GOT3 (cell line): ENCODE measurements around the gene MTCL1.

Experiments
- DNase-seq: peaks from one replicate; lab custom pipeline; 2025; ENCODE audit warnings: mixed read lengths; lab: John Stamatoyannopoulos, UW

Gene MTCL1

DNA sequence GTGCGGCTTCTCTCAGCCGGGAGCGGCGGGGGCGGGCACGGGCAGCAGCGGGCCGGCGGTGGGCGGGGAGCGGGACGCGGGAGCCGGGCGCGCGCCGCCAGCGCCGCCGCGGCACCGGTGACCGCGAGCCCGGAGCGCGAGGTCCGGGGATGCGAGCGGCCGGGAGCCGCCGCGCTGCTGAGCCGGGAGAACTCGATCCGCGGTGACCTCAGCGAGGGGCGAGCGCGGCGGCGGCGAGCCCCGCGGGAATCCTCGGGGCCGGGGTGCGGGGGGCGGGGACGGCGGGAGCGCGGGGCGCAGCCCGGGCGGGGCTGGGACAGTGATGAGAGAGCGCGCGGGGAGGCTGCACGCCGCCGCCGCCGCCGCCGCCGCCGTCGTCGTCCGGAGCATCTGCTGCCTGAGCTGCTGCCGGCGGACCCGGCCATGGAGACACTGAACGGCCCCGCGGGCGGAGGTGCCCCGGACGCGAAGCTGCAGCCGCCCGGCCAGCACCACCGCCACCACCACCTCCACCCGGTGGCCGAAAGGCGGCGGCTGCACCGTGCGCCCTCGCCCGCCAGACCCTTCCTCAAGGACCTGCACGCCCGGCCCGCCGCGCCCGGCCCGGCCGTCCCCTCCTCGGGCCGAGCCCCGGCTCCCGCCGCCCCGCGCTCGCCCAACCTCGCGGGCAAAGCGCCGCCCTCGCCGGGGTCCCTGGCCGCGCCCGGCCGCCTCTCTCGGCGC lies at the start of gene MTCL1:
MTCL1 (plus strand) TSS at position 319 of the 723 bp plus-strand sequence; CDS start at position 424, 105 bp downstream.
- DNase-seq: peak; percentile 14

DNA sequence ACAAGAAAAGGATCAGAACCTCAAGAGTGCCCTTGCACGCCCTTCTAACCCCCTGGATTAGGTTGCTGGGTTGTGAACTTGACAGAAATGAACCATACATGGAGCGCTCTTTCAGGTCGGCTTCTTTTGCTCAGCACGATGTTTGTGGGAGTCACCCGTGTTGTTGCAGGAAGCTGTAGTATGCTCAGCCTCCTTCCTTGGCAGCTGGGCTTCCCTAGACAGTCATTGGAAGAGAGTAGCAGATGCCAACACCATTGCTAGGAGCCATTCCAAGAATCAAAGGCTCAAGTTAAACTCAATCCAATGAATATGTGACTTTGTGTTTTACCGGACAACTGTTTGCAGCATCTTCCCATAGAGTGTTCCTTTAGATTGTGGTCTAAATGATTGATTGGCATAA lies 49.1 kb upstream of the MTCL1 start:
- no peak for DNase-seq

DNA sequence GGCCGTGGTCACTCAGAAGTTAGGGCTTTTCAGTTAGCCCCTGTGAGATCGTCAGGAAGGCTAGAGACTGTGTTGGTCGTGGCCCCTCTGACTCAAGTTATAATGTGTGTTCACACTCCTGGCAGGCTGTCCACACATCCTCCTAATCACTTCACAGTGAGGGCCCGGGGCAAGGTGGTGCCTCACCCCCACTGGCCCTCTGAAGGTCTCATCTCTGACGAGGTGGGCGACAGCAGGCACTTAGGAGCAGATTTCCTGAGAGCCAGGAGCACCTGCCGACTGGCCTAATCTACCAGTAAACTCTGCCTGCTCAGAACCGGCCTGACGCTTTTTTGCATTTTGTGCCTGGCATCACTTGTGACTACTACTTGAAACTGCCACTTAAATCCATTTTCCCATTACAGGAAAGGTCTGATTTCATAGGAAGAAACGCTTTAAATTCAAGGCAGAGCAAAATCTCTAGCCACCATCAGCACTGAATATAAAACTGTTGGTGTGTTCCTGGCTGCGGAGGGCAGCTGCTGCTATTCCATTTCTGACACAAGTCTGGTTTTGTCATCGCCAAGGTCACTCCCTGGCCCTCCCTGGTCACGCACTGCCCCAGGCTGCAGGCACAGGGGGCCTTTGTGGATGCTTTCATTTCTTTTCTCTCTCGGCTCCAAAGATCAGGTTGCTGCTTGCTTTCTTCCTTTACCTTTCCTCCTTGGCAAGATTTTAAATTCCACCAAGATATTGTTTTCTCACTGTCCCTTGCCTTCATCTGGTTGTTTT lies 48.1 kb upstream of the MTCL1 start:
- DNase-seq: no peak

DNA sequence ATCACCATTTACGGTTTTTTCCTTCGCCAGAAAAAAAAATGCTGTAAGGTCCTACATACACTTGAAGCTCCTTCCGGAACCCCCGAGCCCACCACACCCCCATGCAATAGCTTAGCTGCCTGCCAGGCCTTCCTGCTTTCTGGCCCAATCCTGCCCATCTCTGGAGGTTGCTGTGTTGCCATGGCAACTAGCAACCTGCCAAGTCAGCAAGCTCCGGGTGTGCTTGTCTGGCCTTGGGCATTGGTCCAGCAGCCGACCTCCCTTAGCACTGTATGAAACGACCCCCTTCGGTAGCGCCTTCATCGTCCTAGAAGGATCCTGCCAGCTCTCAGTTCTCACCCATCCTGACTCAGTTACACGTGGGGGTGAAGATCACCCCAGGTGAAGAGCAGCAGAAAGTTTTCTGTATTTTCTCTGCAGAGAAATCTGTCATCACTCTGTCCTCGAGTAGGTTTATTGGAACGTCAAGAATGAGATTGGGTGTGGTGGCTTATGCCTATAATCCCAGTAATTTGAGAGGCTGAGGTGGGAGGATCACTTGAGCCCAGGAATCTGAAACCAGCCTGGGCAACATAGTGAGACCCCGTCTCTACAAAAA lies 47.4 kb upstream of the MTCL1 start:
- DNase-seq: no peak

DNA sequence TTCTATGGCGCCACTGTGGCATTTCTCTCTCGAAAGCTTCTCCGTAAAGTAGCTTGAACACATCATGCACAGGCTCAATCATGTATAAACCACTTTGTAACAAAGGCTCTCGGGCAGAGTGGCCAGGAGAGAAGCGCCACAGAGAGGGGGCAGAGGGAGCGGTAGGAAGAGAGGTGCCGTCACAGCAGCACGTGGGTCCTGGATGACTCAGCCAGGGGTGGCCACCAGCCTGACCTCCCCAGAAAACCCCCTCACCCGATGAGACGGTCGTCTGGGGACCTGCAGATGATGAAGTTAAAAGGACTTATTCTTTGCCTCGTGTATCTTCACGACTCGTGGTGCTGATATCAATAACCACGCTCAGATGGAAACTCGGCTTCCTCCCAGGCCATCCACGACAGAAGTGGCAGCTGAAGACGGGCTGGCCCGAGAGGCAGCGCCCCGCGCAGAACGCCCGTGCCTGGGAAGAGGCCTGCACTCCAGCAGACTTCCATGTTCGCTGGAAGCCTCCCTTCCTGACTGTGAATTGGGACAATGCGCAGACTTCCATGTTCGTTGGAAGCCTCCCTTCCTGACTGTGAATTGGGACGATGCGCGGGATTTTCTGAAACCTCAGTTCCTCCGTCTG lies 46.4 kb upstream of the MTCL1 start:
- DNase-seq: no peak

DNA sequence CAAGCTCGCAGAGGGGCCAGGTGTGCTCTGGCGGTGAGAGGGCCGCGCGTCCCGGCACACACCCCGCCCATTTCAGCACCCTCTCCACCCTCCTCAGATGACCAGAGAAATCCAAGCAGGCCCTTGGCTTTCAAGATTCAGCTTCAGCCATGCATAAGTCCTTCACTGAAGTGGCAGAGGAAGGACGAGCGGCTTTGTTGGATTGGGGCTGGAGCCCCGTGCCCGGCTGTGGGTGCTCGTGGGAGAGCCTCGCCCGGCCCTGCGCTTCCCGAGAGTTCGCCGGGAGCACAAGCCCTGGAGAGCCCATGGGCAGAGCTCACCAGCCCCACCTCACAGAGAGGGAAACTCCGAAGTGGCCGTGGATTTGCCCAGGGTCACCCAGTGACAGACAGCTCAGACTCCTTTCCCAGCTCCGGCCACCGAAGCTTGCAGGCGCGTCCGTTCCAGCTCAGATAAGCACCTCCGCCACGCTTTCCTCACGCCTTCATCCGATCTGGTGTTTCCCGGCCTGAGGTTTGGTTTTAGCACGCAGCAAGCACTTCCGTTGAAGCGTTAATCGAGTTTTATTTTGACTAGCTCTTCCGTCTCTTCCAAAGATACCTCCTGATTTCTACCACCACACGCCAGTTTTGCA lies 45.6 kb upstream of the MTCL1 start:
- no peak for DNase-seq

DNA sequence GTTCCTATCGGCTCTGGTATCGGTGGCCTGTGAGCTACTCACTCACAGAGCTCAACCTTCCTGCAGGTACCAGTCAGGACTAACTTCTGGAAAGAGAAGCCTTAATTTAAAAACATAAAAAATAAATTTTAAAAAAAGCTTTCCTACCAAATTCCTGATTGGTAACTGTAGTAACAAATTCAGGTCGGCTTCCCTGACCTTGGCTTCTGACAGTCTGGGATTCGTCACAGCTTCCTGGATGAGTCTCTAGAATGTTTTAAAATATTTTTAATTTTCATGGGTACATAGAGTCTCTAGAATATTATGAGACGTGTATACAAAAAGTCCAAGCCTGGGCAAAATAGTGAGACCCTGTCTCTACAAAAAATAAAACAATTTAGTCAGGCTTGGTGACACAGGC lies 45.0 kb upstream of the MTCL1 start:
- no peak for DNase-seq

DNA sequence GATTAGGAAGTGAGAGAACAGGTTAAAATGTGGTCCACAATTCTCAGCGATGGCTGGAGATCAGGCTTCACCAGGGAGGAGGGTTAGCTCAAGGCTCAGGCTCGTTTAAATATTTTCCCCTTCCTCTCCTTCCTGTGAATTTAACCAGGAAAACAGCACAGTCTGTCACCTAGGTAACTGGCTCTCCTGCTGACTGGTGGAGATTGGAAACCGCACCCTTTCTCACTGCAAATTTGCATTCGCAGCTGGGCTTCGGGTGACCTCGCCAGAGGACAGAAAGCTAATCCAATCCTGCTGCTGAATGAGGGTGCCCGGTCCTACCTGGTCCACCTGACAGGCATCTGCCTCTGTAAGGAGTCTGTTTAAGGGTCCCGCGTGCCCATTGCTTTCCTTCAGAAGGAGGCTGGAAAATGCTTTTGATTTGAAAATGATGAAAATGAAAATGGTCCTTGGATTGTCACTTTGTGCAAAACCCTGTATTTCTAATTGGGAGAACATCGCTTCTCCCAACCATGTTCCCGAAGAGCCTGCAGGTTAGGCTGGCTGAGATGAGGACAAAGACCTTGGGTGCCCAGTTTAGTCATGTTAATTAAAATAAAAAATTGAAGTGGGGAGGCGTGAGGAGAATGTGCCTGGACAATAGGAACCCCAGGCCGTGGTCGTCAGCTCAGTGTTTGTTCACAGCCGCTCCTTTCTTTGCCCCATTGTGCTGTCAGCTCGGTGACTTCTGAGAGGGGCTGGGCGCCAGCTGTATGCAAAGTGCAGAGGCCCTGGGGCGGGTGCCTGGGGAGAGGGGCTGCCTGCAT lies 43.4 kb upstream of the MTCL1 start:
- no peak for DNase-seq

DNA sequence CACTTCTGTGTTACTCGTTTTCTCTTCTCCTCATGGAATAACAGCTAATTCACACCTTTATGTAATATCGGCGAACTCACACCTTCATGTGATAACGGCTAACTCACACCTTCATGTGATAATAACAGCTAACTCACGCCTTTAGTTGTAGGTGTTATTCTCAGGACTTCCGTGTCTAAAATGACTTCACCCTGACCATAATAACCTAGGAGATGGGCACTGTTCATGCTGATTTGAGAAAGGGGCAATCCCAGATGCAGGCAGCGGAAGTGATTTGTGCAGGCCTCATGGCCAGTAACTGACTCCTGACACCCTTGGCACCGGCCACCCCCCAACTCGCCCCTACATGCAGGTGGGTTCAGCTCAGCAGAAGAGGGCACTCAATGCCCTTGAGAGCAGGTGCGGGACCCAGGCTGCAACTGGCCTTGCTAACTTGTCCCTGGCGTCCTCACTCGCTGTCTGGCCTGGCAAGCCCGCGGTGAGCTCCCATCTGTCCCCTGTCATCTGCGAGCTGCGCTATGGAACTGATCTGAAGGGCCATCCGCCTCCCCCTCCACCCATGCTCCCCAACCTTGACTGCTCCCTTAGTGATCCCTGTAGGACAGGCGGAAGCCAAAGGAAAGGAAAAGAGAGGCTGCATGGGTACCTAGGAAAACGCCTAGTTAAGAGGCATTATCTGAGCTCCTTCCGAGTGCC lies 42.6 kb upstream of the MTCL1 start:
- no peak for DNase-seq

DNA sequence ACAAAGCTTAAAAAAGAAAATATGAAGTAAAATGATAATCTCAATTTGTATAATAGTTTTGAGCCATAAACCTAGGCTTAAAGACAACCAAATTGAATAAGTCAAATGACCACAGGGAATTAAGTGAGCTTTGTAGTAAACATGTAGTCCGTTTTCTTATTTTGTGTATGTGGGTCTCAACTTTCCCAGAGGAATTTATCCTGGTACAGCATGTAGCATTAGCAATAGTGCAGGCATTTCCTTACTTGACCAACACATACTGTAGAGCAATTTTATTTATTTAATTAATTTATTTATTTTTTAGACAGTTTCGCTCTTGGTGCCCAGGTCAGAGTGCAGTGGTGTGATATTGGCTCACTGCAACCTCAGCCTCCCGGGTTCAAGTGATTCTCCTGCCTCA lies 37.5 kb upstream of the MTCL1 start:
- no peak for DNase-seq

DNA sequence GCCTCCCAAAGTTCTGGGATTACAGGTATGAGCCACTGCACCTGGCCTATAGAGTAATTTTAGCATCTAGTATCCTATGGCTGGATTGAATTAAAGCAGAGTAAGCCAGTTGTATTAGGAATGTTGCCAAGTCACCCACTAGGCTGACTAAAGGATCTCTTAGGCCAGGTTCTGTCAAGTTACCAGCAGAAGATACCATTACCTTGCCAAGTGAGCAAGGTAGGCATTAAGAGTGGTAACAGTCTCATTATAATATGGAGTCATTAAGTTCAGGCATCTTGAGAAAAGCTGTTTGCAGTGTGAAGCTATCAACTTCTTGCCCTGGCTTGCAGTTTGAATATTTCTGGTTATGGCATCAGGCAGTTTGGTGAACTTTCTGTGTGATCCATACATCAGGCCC lies 37.0 kb upstream of the MTCL1 start:
- DNase-seq: no peak

DNA sequence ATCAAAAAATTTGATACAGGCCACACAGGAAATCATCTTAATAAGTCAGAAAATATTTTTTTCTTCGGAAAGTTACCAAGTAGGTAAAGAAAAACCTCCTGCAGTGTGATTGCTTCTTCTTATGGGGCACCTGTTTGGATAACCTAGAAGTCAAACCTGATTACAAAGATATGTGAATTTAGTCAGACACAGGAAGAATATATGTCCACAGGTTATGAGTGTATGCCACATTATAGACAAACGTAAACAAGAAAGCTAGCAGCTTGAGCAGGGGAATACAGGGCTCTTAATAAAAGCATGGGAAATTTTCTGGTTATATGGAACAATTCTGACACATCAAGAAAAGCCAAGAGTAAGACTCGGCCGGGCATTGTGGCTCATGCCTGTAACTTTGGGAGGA lies 35.8 kb upstream of the MTCL1 start:
- no peak for DNase-seq

DNA sequence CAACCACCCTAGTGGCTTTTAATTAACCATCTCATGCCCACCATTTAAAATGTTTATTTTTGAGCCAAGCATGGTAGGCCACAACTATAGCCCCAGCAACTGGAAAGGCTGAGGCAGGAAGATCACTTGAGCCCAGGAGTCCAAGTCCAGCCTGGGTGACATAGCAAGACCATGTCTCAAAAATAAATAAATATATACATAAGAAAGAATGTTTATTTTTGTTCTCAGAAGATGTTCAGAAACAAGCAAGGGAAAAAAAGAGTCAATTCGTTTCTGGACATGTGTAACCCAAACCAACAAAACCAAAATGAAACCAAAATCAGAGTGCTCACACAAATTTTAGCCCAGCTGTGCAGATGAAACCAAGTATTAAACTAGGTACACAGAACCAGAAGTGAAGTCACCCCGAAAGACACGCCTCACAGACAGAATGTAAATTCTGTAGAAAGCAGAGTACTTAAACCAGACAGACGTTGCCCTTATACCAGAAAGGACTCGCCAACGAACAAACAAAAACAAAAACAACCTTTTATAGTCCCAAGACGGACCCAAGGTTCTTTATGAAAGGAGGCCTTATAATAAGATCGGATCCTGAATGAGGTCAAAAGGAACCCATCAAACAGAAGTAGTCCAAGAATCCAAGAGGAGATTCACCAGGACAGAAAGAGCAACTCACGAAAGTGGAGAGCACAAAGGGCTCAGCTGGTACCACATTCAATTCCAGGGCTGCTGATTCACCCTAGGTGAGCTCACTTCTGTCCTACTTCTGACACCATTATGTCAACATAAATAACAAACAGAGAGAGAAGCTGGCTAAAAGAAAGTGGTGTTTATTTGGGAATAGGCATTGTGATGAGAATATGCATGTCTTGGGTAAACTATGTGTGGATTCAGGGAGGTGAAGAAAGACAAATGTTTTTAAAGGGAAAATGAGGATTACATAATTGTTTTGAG lies 31.8 kb upstream of the MTCL1 start:
- no peak for DNase-seq

DNA sequence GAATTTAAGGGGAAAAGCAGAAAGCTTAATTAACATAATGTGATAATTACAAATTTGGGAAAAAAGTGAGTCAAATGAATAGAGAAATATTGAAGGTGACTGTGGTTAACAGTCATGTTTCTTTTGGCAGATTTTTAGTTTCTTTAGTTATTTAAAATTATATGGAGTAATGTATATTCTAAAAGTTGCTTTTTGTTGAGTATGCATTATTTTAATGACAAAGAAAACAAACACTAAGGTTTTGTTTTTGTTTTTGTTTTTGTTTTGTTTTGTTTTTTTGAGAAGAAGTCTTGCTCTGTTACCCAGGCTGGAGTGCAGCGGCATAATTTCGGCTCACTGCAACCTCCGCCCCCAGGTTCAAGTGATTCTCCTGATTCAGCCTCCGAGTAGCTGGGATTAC lies 30.3 kb upstream of the MTCL1 start:
- no peak for DNase-seq

DNA sequence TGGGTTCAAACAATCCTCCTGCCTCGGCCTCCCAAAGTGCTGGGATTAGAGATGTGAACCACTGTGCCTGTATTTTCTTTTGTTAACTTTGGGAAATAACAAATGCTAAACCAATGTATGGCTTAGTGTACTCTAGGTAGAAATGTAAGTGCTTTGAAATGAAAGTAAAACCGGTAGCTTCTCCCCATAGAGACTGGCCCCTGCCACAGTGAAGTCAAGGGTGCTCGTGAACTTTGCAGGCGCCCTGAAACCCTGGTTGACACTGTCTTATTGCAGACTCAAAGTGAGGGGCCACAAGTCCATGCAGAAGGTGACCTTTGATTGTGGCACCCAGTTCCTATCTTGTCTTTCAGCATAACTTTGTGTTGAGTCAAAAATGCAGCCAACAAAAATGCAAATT lies 24.2 kb upstream of the MTCL1 start:
- DNase-seq: no peak

DNA sequence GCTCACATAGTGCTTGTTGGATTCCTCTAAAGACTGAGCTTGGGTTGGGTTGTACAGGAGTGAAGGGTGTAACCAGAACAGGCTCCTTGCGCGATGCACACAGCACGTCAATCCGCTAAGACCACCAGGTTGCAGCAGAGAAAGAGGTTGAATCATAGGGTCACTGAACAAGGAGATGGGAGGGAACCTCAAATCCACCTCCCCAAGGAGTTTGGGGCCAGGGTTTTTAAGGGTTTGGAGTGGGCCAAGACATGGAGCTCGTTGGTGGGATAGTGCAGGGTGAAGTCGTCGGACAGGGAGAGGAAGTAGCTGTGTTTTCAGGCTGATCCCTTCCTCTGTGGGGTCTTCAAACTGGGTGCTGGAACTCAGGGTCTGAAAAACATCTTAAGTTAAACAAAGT lies 20.8 kb upstream of the MTCL1 start:
- DNase-seq: no peak

DNA sequence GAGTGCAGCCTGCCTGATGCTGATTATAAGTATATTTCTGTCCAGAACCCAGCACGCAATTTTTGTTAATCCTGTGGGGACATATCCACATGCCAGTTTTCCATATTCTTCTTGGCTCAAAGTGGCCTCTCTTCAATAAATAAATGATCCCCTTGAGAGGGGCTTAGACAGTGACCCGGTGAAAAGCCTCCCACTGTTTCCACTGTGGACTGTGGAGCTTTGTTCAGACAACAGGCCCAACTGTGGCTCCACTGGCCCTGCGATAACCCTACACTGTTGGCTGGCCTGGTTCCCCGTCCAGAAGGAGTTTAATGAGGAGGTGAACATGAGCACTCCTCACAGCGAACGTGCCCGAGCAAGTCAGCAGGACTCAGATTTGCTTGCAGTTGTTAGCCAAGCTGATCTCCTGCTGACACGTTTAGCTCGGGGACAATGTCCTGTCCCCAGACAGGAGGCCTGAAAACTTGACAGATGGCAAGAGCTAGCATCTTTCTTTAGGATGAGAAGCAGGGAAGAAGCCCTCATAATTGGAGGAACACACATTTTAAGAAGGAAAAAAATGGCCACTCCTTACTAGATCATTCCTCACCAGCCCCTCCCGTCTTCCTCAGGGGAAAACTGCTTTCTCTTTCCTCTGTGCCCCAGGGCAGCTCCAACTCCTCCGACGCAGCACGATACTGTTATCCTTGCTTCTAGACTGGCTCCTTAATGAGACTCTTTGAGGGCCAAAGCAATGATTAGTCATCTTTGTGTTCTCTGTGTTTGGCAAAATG lies 20.0 kb upstream of the MTCL1 start:
- DNase-seq: peak; percentile 17

DNA sequence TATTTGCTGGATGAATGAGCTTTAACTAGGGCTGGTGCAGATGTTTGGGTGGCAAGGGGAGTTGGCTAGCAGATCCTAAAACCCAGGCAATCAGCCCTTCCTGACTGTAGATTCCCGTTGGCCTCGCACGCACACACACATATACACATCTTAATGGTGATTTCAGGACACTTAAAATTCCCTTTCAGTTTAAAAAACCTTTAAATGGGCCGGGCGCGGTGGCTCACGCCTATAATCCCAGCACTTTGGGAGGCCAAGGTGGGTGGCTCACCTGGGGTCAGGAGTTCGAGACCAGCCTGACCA lies 19.5 kb upstream of the MTCL1 start:
- no peak for DNase-seq

DNA sequence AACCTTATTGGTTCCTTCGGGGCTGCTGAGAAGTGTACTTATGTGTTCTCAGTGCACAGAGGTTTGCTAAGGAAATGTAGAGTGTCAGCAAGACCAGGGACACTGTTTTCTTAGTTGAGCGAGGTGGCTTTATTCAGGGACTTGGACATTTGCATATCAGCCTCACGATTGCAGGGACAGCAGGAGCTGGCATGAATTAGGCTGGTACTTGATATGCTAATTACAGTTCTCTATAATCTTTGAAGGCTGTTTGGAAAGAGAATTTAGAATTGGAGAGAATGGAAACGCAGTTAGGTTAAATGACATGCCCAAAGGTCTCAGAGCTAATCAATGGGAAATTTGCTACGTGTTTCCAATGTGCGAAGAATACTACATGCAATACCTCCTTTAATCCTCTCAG lies 18.7 kb upstream of the MTCL1 start:
- DNase-seq: no peak
